Liver (tissue), 9 donors: ENCODE data around the gene PATZ1. TPM values are rescaled to one million over a fixed set of nuclear protein-coding genes. Genes with fewer than 3 reads are reported as not detected.

Experiments
- DNase-seq: peaks from one replicate; pipeline ENCODE4 v3.0.0-alpha.2; 2017; ENCODE audit warnings: low spot score
- H3K27ac ChIP-seq, 2 donors: one replicate each; pipeline ENCODE4 v1.7.0; 2013; ENCODE audit warnings: inconsistent platforms in 2 of 2, low read length in 2 of 2, control low read depth in 1 of 2, low read depth in 1 of 2, mild to moderate bottlenecking in 1 of 2
- H3K27me3 ChIP-seq, 4 donors: one replicate each; pipeline versions ENCODE4 v1.6.1 to v1.7.0; 2013; ENCODE audit warnings: low read length in 3 of 4, inconsistent platforms in 1 of 4, mild to moderate bottlenecking in 1 of 4, moderate library complexity in 1 of 4; ENCODE audit not compliant: control insufficient read depth in 4 of 4, insufficient read depth in 4 of 4
- H3K36me3 ChIP-seq, 4 donors: one replicate each; pipeline versions ENCODE4 v1.6.1 to v1.7.0; 2013; ENCODE audit warnings: low read length in 3 of 4, mild to moderate bottlenecking in 3 of 4, low read depth in 1 of 4, moderate library complexity in 1 of 4; ENCODE audit not compliant: control insufficient read depth in 4 of 4, insufficient read depth in 3 of 4
- H3K4me1 ChIP-seq, 4 donors: one replicate each; pipeline versions ENCODE4 v1.6.1 to v1.7.0; 2013; ENCODE audit warnings: low read length in 3 of 4, mild to moderate bottlenecking in 3 of 4, moderate library complexity in 1 of 4; ENCODE audit not compliant: control insufficient read depth in 4 of 4, insufficient read depth in 4 of 4
- H3K4me3 ChIP-seq, 3 donors: one replicate each; pipeline versions ENCODE4 v1.6.1 to v1.7.0; 2013; ENCODE audit warnings: low read length in 3 of 3, control low read depth in 1 of 3, low read depth in 1 of 3, mild to moderate bottlenecking in 1 of 3
- H3K9ac ChIP-seq, 2 donors: one replicate each; pipeline ENCODE4 v1.7.0; 2013; ENCODE audit warnings: low read length in 2 of 2, mild to moderate bottlenecking in 2 of 2, moderate library complexity in 2 of 2, control low read depth in 1 of 2, low read depth in 1 of 2
- H3K9me3 ChIP-seq, 4 donors: one replicate each; pipeline versions ENCODE4 v1.6.1 to v1.7.0; 2013; ENCODE audit warnings: low read length in 3 of 4; ENCODE audit not compliant: control insufficient read depth in 4 of 4
- ATF3 ChIP-seq: IDR thresholded peaks from 2 replicates; pipeline ENCODE4 v1.6.1; 2016; ENCODE audit warnings: antibody characterized with exemption
- EGR1 ChIP-seq, 2 donors: IDR thresholded peaks; 2 replicates each; pipeline ENCODE4 v1.6.1; 2016 to 2018; ENCODE audit warnings: antibody characterized with exemption in 2 of 2, low read depth in 2 of 2
- FOXA1 ChIP-seq: IDR thresholded peaks from 2 replicates; pipeline ENCODE4 v1.6.1; 2016; ENCODE audit warnings: antibody characterized with exemption
- FOXA2 ChIP-seq: IDR thresholded peaks from 2 replicates; pipeline ENCODE4 v1.6.1; 2016; ENCODE audit warnings: antibody characterized with exemption
- GABPA ChIP-seq, 2 donors: IDR thresholded peaks in 1 of 2; conservative IDR thresholded peaks in 1 of 2; 2 replicates each; pipeline ENCODE4 v1.6.1; 2016; ENCODE audit warnings: antibody characterized with exemption in 2 of 2, mild to moderate bottlenecking in 1 of 2, moderate library complexity in 1 of 2
- HNF4A ChIP-seq, 2 donors: conservative IDR thresholded peaks; 2 replicates each; pipeline ENCODE4 v1.6.1; 2016; ENCODE audit warnings: antibody characterized with exemption in 2 of 2, mild to moderate bottlenecking in 2 of 2
- HNF4G ChIP-seq: IDR thresholded peaks from 2 replicates; pipeline ENCODE4 v1.6.1; 2016; ENCODE audit warnings: antibody characterized with exemption
- JUND ChIP-seq, 2 donors: IDR thresholded peaks; 2 replicates each; pipeline ENCODE4 v1.6.1; 2016; ENCODE audit warnings: antibody characterized with exemption in 2 of 2
- NR2F2 ChIP-seq: IDR thresholded peaks from 2 replicates; pipeline ENCODE4 v1.6.1; 2016; ENCODE audit warnings: antibody characterized with exemption
- RAD21 ChIP-seq, 2 donors: IDR thresholded peaks; 2 replicates each; pipeline ENCODE4 v1.6.1; 2016; ENCODE audit warnings: antibody characterized with exemption in 2 of 2, mild to moderate bottlenecking in 2 of 2
- RXRA ChIP-seq, 2 donors: IDR thresholded peaks; 2 replicates each; pipeline ENCODE4 v1.6.1; 2017 to 2018; ENCODE audit warnings: antibody characterized with exemption in 2 of 2, mild to moderate bottlenecking in 1 of 2
- SP1 ChIP-seq: IDR thresholded peaks from 2 replicates; pipeline ENCODE4 v1.6.1; 2018; ENCODE audit warnings: antibody characterized with exemption, mild to moderate bottlenecking
- TAF1 ChIP-seq: conservative IDR thresholded peaks from 2 replicates; pipeline ENCODE4 v1.6.1; 2016; ENCODE audit warnings: antibody characterized with exemption, mild to moderate bottlenecking
- YY1 ChIP-seq: IDR thresholded peaks from 2 replicates; pipeline ENCODE4 v1.6.1; 2016; ENCODE audit warnings: antibody characterized with exemption, mild to moderate bottlenecking
- ZBTB33 ChIP-seq: IDR thresholded peaks from 2 replicates; pipeline ENCODE4 v1.6.1; 2016; ENCODE audit warnings: antibody characterized with exemption
- WGBS: extraction: QIAGEN DNeasy Blood & Tissue Kit; methylation state at CpG from one replicate; pipeline ENCODE4 v1.1.7; 2013; 5-methylcytosine and 5-hydroxymethylcytosine counted together
- polyA plus RNA-seq, 2 donors: library from polyadenylated mRNA; stranded (reverse) in 1 of 2; unstranded in 1 of 2; fragments of 200-250 nt in 1 of 2; fragments of >200 nt in 1 of 2; fragmentation: Nextera tagmentation in 1 of 2; extraction: Ambion mirVana in 1 of 2; gene quantifications; one replicate each; pipeline versions ENCODE4 v1.2.1 to v1.2.3, GENCODE V29; 2013 to 2015
- total RNA-seq, 2 donors: library from RNA; depleted of rRNA; stranded (reverse); fragments of >200 nt; gene quantifications; one replicate each; pipeline ENCODE4 v1.2.3, GENCODE V29; 2014
- TF ChIP-seq, protein P1 (sequence below): fragments of 150-350 bp; IDR thresholded peaks from 2 replicates; pipeline ENCODE4 v1.5.1; 2017; ENCODE audit warnings: improper control_type of control experiment, low read depth, low read length; ENCODE audit not compliant: missing input control
- TF ChIP-seq, protein P2 (sequence below): IDR thresholded peaks from 2 replicates; pipeline ENCODE4 v1.6.1; 2016; ENCODE audit warnings: antibody characterized with exemption, mild to moderate bottlenecking
- TF ChIP-seq, protein P3 (sequence below): IDR thresholded peaks from 2 replicates; pipeline ENCODE4 v1.6.1; 2016; ENCODE audit warnings: antibody characterized with exemption
- donor health status: healthy.
- donor health status: healthy.
- donor health status: healthy.
- donor health status: healthy.
- donor health status: healthy.

PATZ1 gene
- total and polyA plus RNA-seq, 4 donors: 3.8 to 13.5 (median 10.1) TPM

- 77% methylated on average over 3 of the region's 3 CpGs for whole genome bisulfite sequencing
- H3K36me3 ChIP-seq: no peaks in the 10 kb centered on the region
- H3K9me3 ChIP-seq: no peaks in the 10 kb centered on the region
- no peak overlapping the region for H3K27ac ChIP-seq
- no peak for DNase-seq
- H3K4me1 ChIP-seq: no peaks in the 10 kb centered on the region
- H3K9ac ChIP-seq: no peak overlapping the region
- no peaks in the 10 kb centered on the region for H3K27me3 ChIP-seq
- H3K4me3 ChIP-seq: no peak overlapping the region
- no peak for TF ChIP-seq TAF1
- TF ChIP-seq RAD21 (IDR thresholded peaks at IDR 0.05): no peak
- no peak for TF ChIP-seq YY1
- TF ChIP-seq GABPA (IDR thresholded peaks at IDR 0.05 in 1 of 2, conservative IDR thresholded peaks at IDR 0.05 in 1 of 2): no peak
- no peak for TF ChIP-seq NR2F2
- no peak for TF ChIP-seq ATF3
- TF ChIP-seq FOXA1: no peak
- TF ChIP-seq, protein P1, sequence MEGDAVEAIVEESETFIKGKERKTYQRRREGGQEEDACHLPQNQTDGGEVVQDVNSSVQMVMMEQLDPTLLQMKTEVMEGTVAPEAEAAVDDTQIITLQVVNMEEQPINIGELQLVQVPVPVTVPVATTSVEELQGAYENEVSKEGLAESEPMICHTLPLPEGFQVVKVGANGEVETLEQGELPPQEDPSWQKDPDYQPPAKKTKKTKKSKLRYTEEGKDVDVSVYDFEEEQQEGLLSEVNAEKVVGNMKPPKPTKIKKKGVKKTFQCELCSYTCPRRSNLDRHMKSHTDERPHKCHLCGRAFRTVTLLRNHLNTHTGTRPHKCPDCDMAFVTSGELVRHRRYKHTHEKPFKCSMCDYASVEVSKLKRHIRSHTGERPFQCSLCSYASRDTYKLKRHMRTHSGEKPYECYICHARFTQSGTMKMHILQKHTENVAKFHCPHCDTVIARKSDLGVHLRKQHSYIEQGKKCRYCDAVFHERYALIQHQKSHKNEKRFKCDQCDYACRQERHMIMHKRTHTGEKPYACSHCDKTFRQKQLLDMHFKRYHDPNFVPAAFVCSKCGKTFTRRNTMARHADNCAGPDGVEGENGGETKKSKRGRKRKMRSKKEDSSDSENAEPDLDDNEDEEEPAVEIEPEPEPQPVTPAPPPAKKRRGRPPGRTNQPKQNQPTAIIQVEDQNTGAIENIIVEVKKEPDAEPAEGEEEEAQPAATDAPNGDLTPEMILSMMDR: no peak
- TF ChIP-seq, protein P2, sequence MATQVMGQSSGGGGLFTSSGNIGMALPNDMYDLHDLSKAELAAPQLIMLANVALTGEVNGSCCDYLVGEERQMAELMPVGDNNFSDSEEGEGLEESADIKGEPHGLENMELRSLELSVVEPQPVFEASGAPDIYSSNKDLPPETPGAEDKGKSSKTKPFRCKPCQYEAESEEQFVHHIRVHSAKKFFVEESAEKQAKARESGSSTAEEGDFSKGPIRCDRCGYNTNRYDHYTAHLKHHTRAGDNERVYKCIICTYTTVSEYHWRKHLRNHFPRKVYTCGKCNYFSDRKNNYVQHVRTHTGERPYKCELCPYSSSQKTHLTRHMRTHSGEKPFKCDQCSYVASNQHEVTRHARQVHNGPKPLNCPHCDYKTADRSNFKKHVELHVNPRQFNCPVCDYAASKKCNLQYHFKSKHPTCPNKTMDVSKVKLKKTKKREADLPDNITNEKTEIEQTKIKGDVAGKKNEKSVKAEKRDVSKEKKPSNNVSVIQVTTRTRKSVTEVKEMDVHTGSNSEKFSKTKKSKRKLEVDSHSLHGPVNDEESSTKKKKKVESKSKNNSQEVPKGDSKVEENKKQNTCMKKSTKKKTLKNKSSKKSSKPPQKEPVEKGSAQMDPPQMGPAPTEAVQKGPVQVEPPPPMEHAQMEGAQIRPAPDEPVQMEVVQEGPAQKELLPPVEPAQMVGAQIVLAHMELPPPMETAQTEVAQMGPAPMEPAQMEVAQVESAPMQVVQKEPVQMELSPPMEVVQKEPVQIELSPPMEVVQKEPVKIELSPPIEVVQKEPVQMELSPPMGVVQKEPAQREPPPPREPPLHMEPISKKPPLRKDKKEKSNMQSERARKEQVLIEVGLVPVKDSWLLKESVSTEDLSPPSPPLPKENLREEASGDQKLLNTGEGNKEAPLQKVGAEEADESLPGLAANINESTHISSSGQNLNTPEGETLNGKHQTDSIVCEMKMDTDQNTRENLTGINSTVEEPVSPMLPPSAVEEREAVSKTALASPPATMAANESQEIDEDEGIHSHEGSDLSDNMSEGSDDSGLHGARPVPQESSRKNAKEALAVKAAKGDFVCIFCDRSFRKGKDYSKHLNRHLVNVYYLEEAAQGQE: no peak
- TF ChIP-seq EGR1 (IDR thresholded peaks at IDR 0.05; ENCODE audit: low read depth in 2 of 2): no peak
- TF ChIP-seq RXRA (IDR thresholded peaks at IDR 0.05): no peak
- TF ChIP-seq, protein P3, sequence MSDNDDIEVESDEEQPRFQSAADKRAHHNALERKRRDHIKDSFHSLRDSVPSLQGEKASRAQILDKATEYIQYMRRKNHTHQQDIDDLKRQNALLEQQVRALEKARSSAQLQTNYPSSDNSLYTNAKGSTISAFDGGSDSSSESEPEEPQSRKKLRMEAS: no peak
- no peak for TF ChIP-seq HNF4A (conservative IDR thresholded peaks at IDR 0.05)
- TF ChIP-seq HNF4G: no peak
- TF ChIP-seq ZBTB33: no peak
- no peak for TF ChIP-seq JUND (IDR thresholded peaks at IDR 0.05)
- no peak for TF ChIP-seq FOXA2
- no peak for TF ChIP-seq SP1
Measured at GRCh38 chr22:31367426-31367825, 21.3 kb upstream of the PATZ1 start.
